HG02884 (cell line): ENCODE data around the gene RBKS.

Source experiments
- ATAC-seq: cut with Tn5 transposase; IDR thresholded peaks from one replicate; pipeline ENCODE4 v1.9.1; 2021; ENCODE audit warnings: mild to moderate bottlenecking, moderate library complexity; ENCODE audit not compliant: unreplicated experiment

Gene RBKS

DNA sequence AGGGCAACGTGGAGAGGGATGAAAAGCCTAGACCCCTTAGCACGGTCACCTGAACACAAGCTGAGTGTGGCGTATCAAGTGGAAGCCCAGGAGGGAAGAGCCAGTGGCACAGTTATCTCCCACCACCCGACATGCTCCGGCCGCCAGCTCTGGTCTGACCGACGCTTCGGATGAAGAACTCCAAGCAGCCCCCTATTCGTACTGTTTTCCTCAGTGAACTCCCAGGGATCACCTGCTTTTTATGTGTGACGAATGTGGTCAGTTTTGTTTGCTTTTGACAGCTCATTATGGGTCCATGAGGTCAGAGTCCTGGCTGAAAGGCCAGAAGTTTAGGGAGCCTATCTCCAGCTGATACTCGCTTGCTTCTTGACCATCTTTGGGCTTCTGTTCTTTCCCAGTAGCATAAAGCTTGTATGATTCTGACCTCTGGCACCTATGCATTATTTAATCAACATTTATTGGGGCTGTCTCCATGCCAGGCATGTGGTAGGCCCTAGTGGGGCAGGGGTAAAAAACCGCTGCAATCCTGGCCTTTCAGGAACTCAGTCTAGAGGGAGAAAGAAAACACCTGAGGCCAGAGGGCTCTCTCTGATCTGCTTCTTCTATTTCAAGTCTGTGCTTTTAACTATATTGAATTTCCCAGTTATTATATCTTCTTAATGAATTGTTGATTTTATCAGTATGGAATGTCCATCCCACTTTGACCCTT lies 151.7 kb downstream of the RBKS start:
- no peak for ATAC-seq

DNA sequence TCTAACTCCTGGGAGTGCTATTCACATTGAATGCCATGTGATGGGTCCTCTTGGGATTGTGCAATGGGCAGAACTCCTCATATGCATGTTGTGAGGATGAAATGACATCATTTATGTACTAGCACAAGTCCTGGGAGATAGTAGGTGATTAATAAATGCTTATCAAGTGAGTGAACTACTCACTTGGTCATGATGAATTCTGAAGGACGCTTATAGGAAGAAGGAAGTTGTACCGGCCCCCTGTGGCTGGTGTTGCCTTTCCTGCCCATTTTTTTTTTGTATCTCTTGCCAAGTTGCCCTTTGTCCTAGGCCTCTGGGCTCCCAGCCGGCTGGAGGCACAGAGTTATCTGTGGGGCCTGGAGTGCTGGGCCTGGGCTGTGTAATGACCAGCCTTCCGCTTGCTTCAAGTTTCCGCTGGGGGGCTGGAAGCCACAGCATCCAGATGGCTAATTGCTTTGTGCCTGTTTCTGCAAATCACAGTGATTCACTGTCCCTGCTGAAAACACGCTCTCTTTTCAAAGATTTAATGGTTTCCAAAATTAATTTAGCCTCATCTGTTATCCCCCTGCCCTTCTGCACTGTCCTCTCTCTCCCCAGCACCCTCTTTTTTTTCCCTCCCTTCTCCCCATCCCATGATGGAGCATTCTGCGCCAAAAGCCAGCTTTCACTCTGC lies 152.4 kb downstream of the RBKS start:
- ATAC-seq: no peak

DNA sequence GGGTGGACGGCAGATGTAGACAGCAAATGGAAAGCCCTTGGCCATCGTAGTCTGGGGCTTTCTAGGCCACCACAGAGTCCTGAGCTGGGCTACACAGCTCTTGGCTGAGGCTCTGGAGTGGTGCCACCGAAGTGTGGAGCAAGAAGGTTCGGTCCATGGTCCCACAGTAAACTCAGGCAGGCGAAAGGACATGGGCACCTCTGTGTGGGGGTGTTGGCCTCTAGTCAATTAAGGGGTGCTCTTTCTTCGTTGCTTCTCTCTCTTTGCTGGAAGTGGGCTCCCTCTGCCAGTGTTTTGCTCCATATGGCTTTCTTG lies 153.3 kb downstream of the RBKS start:
- no peak for ATAC-seq

GRCh38 chr2:27736031-27736889 lies 153.9 kb downstream of the RBKS start:
- no peak for ATAC-seq

GRCh38 chr2:27735263-27735904 lies 154.8 kb downstream of the RBKS start:
- ATAC-seq: no peak

- ATAC-seq: no peak
These were observed 155.9 kb downstream of the RBKS start for GRCh38 chr2:27734305-27734704.
